GM23248 (cell line): ENCODE measurements around the gene POR. TPM values are rescaled to one million over a fixed set of nuclear protein-coding genes. Genes with fewer than 3 reads are reported as not detected.

Experiments
- DNase-seq: peaks from one replicate; pipeline ENCODE4 v3.0.0-alpha.2; 2015
- H2AFZ ChIP-seq: fragments of 200-600 bp; sonication (generic); 2 replicates; pipeline ENCODE4 v1.6.1; 2016; ENCODE audit warnings: antibody characterized with exemption
- H3F3A ChIP-seq: fragments of 200-600 bp; sonication (generic); 2 replicates; pipeline ENCODE4 v1.6.1; 2016; ENCODE audit warnings: mild to moderate bottlenecking, antibody characterized with exemption, mixed run types; ENCODE audit not compliant: insufficient read depth
- H3K27ac ChIP-seq: fragments of 200-600 bp; sonication (generic); 2 replicates; pipeline ENCODE4 v1.5.1; 2016; ENCODE audit warnings: mild to moderate bottlenecking
- H3K27me3 ChIP-seq: fragments of 200-600 bp; sonication (generic); replicated peaks from 2 replicates; pipeline ENCODE4 v1.6.1; 2016; ENCODE audit warnings: mild to moderate bottlenecking; ENCODE audit not compliant: insufficient read depth
- H3K36me3 ChIP-seq: fragments of 200-600 bp; sonication (generic); 2 replicates; pipeline ENCODE4 v1.6.1; 2016; ENCODE audit warnings: low read depth, mild to moderate bottlenecking
- H3K4me1 ChIP-seq: fragments of 200-600 bp; sonication (generic); 2 replicates; pipeline ENCODE4 v1.6.1; 2016; ENCODE audit warnings: mild to moderate bottlenecking; ENCODE audit not compliant: insufficient read depth
- H3K4me2 ChIP-seq: fragments of 200-600 bp; sonication (generic); one replicate; pipeline ENCODE4 v1.6.1; 2016; ENCODE audit warnings: mild to moderate bottlenecking; ENCODE audit not compliant: unreplicated experiment
- H3K4me3 ChIP-seq: fragments of 200-600 bp; sonication (generic); 2 replicates; pipeline ENCODE4 v1.5.1; 2016; ENCODE audit warnings: mild to moderate bottlenecking
- H3K79me2 ChIP-seq: fragments of 200-600 bp; sonication (generic); 2 replicates; pipeline ENCODE4 v1.6.1; 2016; ENCODE audit warnings: mild to moderate bottlenecking; ENCODE audit not compliant: insufficient read depth
- H3K9ac ChIP-seq: fragments of 200-600 bp; sonication (generic); 2 replicates; pipeline ENCODE4 v1.6.1; 2016; ENCODE audit warnings: mild to moderate bottlenecking
- H3K9me2 ChIP-seq: fragments of 200-600 bp; sonication (generic); 2 replicates; pipeline ENCODE4 v1.6.1; 2016; ENCODE audit warnings: mixed run types, mild to moderate bottlenecking, moderate library complexity; ENCODE audit not compliant: insufficient read depth
- H3K9me3 ChIP-seq: fragments of 200-600 bp; sonication (generic); one replicate; pipeline ENCODE4 v1.6.1; 2017; ENCODE audit warnings: low read depth
- H4K20me1 ChIP-seq: fragments of 200-600 bp; sonication (generic); 2 replicates; pipeline ENCODE4 v1.6.0; 2016; ENCODE audit not compliant: insufficient read depth
- EZH2 ChIP-seq: fragments of 200-600 bp; sonication (generic); IDR thresholded peaks from 2 replicates; pipeline ENCODE4 v1.6.1; 2018; ENCODE audit warnings: antibody characterized with exemption, mild to moderate bottlenecking; ENCODE audit not compliant: insufficient read depth, poor library complexity, severe bottlenecking
- EZH2phosphoT487 ChIP-seq: fragments of 200-600 bp; sonication (generic); IDR thresholded peaks from 2 replicates; pipeline ENCODE4 v1.6.1; 2018; ENCODE audit warnings: antibody characterized with exemption, moderate library complexity, mild to moderate bottlenecking, low read depth; ENCODE audit not compliant: insufficient read depth
- WGBS, 2 experiments: methylation state at CpG; one replicate each; pipeline ENCODE4 v1.1.6; 2015 to 2017; ENCODE audit warnings: low lambda C conversion rate in 2 of 2, low coverage in 1 of 2; ENCODE audit errors: missing lambda C conversion rate in 2 of 2; 5-methylcytosine and 5-hydroxymethylcytosine counted together
- in situ Hi-C: fragments of 300-500 bp; cut with MboI; formaldehyde crosslinking; loops from 2 replicates; pipeline ENCODE4 v1.15.0; 2020
- polyA plus RNA-seq: library from polyadenylated mRNA; unstranded; fragments of >200 nt; fragmentation: Nextera tagmentation; extraction: Ambion mirVana; gene quantifications from 2 replicates; pipeline ENCODE4 v1.2.1, GENCODE V29; 2016
- total RNA-seq: library from RNA; depleted of rRNA; stranded (reverse); fragments of >200 nt; shearing (Covaris generic); gene quantifications from 2 replicates; pipeline ENCODE4 v1.2.3, GENCODE V29; 2014

The POR gene
- total and polyA plus RNA-seq, 2 experiments from 2014 or later: 42.7 to 58.6 TPM

- no peak overlapping the region for H3K4me2 ChIP-seq
- H3K9me3 ChIP-seq: no peaks in the 10 kb centered on the region
- in situ Hi-C loops: no loop called here
- no peak for TF ChIP-seq EZH2
- no peaks in the 10 kb centered on the region for H3F3A ChIP-seq
- no peaks in the 10 kb centered on the region for H4K20me1 ChIP-seq
- H3K79me2 ChIP-seq: peaks cover 99% of the 10 kb centered on the region
- no peaks in the 10 kb centered on the region for H3K27me3 ChIP-seq
- 87 to 89% methylated on average over 19 of the region's 19 CpGs for WGBS, 2 experiments
- H3K4me3 ChIP-seq: no peak overlapping the region
- H3K4me1 ChIP-seq: peaks cover 3% of the 10 kb centered on the region; the same call in 1 of the 2 replicates
- H3K36me3 ChIP-seq: no peaks in the 10 kb centered on the region
- peak; percentile 24 for DNase-seq
- no peak overlapping the region for H2AFZ ChIP-seq
- H3K9me2 ChIP-seq: no peaks in the 10 kb centered on the region
- H3K27ac ChIP-seq: no peak overlapping the region
- no peak overlapping the region for H3K9ac ChIP-seq
These were observed 5.6 kb downstream of the POR start for GRCh38 chr7:75920431-75921161.

GRCh38 chr7:75921479-75921878 is 6.5 kb downstream of the POR start:
- DNase-seq: no peak
- TF ChIP-seq EZH2 (no peak), EZH2phosphoT487 (no peak)
- Histone ChIP-seq H4K20me1 (no peaks in the 10 kb centered on the region), H2AFZ (no peak overlapping the region), H3K4me3 (no peak overlapping the region), H3F3A (no peaks in the 10 kb centered on the region), H3K36me3 (no peaks in the 10 kb centered on the region), H3K27ac (no peak overlapping the region), H3K4me1 (no peaks in the 10 kb centered on the region; the same call in 1 of the 2 replicates), H3K9me2 (no peaks in the 10 kb centered on the region), H3K4me2 (no peak overlapping the region), H3K27me3 (no peaks in the 10 kb centered on the region), H3K79me2 (peaks cover 99% of the 10 kb centered on the region), H3K9me3 (no peaks in the 10 kb centered on the region), H3K9ac (no peak overlapping the region)
- in situ Hi-C loops: no loop called here
- WGBS, 2 experiments: 86 to 93% methylated on average over 14 of the region's 14 CpGs

GRCh38 chr7:75922966-75923603 is 8.1 kb downstream of the POR start:
- H3K27me3 ChIP-seq: no peaks in the 10 kb centered on the region
- no peaks in the 10 kb centered on the region for H3K4me1 ChIP-seq
- H3K27ac ChIP-seq: no peak overlapping the region
- H3K4me2 ChIP-seq: no peak overlapping the region
- H3F3A ChIP-seq: no peaks in the 10 kb centered on the region
- H3K9ac ChIP-seq: no peak overlapping the region
- in situ Hi-C loops: no loop called here
- no peak for DNase-seq
- H3K9me2 ChIP-seq: no peaks in the 10 kb centered on the region
- no peaks in the 10 kb centered on the region for H3K36me3 ChIP-seq
- no peaks in the 10 kb centered on the region for H3K9me3 ChIP-seq
- WGBS, 2 experiments: 90 to 91% methylated on average over 9 of the region's 9 CpGs
- TF ChIP-seq EZH2: no peak
- TF ChIP-seq EZH2phosphoT487: no peak
- no peak overlapping the region for H3K4me3 ChIP-seq
- no peaks in the 10 kb centered on the region for H4K20me1 ChIP-seq
- H3K79me2 ChIP-seq: peaks cover 96% of the 10 kb centered on the region
- no peak overlapping the region for H2AFZ ChIP-seq

- TF ChIP-seq EZH2: no peak
- TF ChIP-seq EZH2phosphoT487: no peak
- no peaks in the 10 kb centered on the region for H3K9me3 ChIP-seq
- H3K9me2 ChIP-seq: no peaks in the 10 kb centered on the region
- H3K4me3 ChIP-seq: no peak overlapping the region
- H3K27me3 ChIP-seq: no peaks in the 10 kb centered on the region
- no peak overlapping the region for H3K9ac ChIP-seq
- H3K36me3 ChIP-seq: no peaks in the 10 kb centered on the region
- H3K4me1 ChIP-seq: no peaks in the 10 kb centered on the region
- no peak for DNase-seq
- H3F3A ChIP-seq: no peaks in the 10 kb centered on the region
- peaks cover 91% of the 10 kb centered on the region for H3K79me2 ChIP-seq
- no peak overlapping the region for H2AFZ ChIP-seq
- 93% methylated on average over 2 of the region's 2 CpGs for WGBS, 2 experiments
- in situ Hi-C loops: no loop called here
- no peak overlapping the region for H3K27ac ChIP-seq
- H4K20me1 ChIP-seq: no peaks in the 10 kb centered on the region
- no peak overlapping the region for H3K4me2 ChIP-seq
These were observed 9.3 kb downstream of the POR start for GRCh38 chr7:75924256-75924655.
